HEK293 (cell line): Measurements from ENCODE around the gene ZMYM2.

ENCODE experiments used
- GLIS2 ChIP-seq: fragments of 450-650 bp; formaldehyde crosslinking; IDR thresholded peaks from 2 replicates; pipeline ENCODE4 v1.5.1; 2016; ENCODE audit warnings: missing biosample characterization, missing genetic modification characterization
- ZNF558 ChIP-seq: fragments of 450-650 bp; formaldehyde crosslinking; IDR thresholded peaks from 2 replicates; pipeline ENCODE4 v1.5.1; 2016; ENCODE audit warnings: missing biosample characterization, missing genetic modification characterization
- TF ChIP-seq, protein P1 (sequence below): fragments of 450-650 bp; formaldehyde crosslinking; IDR thresholded peaks from 2 replicates; pipeline ENCODE4 v1.5.1; 2016; ENCODE audit warnings: missing biosample characterization, missing genetic modification characterization
- TF ChIP-seq, protein P2 (sequence below): fragments of 450-650 bp; formaldehyde crosslinking; IDR thresholded peaks from 2 replicates; pipeline ENCODE4 v1.5.1; 2016; ENCODE audit warnings: missing biosample characterization, missing genetic modification characterization
- TF ChIP-seq, protein P3 (sequence below): fragments of 450-650 bp; formaldehyde crosslinking; IDR thresholded peaks from 2 replicates; pipeline ENCODE4 v1.5.1; 2016; ENCODE audit warnings: missing biosample characterization, missing genetic modification characterization
- TF ChIP-seq, protein P4 (sequence below): fragments of 450-650 bp; formaldehyde crosslinking; IDR thresholded peaks from 2 replicates; pipeline ENCODE4 v1.5.1; 2016; ENCODE audit warnings: missing biosample characterization, missing genetic modification characterization
- TF ChIP-seq, protein P5 (sequence below): fragments of 450-650 bp; formaldehyde crosslinking; IDR thresholded peaks from 2 replicates; pipeline ENCODE4 v1.5.1; 2016; ENCODE audit warnings: missing biosample characterization, missing genetic modification characterization, borderline replicate concordance

DNA sequence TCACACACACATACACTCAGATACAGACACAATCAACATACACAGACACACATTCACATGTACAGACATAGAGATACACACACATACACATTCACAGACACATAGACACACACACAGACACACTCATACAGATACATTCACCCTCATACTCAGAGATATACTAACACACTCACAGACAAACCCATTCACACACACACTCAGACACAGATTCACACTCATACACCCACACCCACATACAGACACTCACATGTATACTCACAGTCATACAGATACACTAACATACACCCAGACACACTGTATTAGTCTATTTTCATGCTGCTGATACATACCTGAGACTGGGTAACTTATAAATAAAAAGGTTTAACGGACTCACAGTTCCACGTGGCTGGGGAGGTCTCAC is 171.5 kb downstream of the ZMYM2 start:
- TF ChIP-seq GLIS2, result no peak
- TF ChIP-seq, protein P1, sequence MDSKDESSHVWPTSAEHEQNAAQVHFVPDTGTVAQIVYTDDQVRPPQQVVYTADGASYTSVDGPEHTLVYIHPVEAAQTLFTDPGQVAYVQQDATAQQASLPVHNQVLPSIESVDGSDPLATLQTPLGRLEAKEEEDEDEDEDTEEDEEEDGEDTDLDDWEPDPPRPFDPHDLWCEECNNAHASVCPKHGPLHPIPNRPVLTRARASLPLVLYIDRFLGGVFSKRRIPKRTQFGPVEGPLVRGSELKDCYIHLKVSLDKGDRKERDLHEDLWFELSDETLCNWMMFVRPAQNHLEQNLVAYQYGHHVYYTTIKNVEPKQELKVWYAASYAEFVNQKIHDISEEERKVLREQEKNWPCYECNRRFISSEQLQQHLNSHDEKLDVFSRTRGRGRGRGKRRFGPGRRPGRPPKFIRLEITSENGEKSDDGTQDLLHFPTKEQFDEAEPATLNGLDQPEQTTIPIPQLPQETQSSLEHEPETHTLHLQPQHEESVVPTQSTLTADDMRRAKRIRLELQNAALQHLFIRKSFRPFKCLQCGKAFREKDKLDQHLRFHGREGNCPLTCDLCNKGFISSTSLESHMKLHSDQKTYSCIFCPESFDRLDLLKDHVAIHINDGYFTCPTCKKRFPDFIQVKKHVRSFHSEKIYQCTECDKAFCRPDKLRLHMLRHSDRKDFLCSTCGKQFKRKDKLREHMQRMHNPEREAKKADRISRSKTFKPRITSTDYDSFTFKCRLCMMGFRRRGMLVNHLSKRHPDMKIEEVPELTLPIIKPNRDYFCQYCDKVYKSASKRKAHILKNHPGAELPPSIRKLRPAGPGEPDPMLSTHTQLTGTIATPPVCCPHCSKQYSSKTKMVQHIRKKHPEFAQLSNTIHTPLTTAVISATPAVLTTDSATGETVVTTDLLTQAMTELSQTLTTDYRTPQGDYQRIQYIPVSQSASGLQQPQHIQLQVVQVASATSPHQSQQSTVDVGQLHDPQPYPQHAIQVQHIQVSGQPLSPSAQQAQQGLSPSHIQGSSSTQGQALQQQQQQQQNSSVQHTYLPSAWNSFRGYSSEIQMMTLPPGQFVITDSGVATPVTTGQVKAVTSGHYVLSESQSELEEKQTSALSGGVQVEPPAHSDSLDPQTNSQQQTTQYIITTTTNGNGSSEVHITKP (tag by site-specific recombination), result no peak
- TF ChIP-seq, protein P2, sequence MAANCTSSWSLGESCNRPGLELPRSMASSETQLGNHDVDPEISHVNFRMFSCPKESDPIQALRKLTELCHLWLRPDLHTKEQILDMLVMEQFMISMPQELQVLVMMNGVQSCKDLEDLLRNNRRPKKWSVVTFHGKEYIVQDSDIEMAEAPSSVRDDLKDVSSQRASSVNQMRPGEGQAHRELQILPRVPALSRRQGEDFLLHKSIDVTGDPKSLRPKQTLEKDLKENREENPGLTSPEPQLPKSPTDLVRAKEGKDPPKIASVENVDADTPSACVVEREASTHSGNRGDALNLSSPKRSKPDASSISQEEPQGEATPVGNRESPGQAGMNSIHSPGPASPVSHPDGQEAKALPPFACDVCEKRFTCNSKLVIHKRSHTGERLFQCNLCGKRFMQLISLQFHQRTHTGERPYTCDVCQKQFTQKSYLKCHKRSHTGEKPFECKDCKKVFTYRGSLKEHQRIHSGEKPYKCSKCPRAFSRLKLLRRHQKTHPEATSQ (tag by site-specific recombination), result no peak
- TF ChIP-seq, protein P3, sequence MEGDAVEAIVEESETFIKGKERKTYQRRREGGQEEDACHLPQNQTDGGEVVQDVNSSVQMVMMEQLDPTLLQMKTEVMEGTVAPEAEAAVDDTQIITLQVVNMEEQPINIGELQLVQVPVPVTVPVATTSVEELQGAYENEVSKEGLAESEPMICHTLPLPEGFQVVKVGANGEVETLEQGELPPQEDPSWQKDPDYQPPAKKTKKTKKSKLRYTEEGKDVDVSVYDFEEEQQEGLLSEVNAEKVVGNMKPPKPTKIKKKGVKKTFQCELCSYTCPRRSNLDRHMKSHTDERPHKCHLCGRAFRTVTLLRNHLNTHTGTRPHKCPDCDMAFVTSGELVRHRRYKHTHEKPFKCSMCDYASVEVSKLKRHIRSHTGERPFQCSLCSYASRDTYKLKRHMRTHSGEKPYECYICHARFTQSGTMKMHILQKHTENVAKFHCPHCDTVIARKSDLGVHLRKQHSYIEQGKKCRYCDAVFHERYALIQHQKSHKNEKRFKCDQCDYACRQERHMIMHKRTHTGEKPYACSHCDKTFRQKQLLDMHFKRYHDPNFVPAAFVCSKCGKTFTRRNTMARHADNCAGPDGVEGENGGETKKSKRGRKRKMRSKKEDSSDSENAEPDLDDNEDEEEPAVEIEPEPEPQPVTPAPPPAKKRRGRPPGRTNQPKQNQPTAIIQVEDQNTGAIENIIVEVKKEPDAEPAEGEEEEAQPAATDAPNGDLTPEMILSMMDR (tag by site-specific recombination), result no peak
- TF ChIP-seq, protein P4, sequence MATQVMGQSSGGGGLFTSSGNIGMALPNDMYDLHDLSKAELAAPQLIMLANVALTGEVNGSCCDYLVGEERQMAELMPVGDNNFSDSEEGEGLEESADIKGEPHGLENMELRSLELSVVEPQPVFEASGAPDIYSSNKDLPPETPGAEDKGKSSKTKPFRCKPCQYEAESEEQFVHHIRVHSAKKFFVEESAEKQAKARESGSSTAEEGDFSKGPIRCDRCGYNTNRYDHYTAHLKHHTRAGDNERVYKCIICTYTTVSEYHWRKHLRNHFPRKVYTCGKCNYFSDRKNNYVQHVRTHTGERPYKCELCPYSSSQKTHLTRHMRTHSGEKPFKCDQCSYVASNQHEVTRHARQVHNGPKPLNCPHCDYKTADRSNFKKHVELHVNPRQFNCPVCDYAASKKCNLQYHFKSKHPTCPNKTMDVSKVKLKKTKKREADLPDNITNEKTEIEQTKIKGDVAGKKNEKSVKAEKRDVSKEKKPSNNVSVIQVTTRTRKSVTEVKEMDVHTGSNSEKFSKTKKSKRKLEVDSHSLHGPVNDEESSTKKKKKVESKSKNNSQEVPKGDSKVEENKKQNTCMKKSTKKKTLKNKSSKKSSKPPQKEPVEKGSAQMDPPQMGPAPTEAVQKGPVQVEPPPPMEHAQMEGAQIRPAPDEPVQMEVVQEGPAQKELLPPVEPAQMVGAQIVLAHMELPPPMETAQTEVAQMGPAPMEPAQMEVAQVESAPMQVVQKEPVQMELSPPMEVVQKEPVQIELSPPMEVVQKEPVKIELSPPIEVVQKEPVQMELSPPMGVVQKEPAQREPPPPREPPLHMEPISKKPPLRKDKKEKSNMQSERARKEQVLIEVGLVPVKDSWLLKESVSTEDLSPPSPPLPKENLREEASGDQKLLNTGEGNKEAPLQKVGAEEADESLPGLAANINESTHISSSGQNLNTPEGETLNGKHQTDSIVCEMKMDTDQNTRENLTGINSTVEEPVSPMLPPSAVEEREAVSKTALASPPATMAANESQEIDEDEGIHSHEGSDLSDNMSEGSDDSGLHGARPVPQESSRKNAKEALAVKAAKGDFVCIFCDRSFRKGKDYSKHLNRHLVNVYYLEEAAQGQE, result no peak
- TF ChIP-seq, protein P5, sequence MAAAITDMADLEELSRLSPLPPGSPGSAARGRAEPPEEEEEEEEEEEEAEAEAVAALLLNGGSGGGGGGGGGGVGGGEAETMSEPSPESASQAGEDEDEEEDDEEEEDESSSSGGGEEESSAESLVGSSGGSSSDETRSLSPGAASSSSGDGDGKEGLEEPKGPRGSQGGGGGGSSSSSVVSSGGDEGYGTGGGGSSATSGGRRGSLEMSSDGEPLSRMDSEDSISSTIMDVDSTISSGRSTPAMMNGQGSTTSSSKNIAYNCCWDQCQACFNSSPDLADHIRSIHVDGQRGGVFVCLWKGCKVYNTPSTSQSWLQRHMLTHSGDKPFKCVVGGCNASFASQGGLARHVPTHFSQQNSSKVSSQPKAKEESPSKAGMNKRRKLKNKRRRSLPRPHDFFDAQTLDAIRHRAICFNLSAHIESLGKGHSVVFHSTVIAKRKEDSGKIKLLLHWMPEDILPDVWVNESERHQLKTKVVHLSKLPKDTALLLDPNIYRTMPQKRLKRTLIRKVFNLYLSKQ (tag by site-specific recombination), result no peak
- no peak for TF ChIP-seq ZNF558 (tag by site-specific recombination)
